Thyroid gland (tissue), 4 donors: ENCODE measurements around the gene IL17RC. TPM values are rescaled to one million over a fixed set of nuclear protein-coding genes. Genes with fewer than 3 reads are reported as not detected.
A peak's percentile ranks its signal among the peaks of the same experiment; 100 is the strongest.

Experiments
- DNase-seq, 2 donors: peaks; one replicate each; pipeline ENCODE4 v3.0.0-alpha.2; 2019
- H3K27ac ChIP-seq, 3 donors: fragments of 200-600 bp; sonication (generic); 1 replicate in 2 of 3; 2 replicates in 1 of 3; pipeline ENCODE4 v1.5.1; 2016 to 2019; ENCODE audit warnings: mild to moderate bottlenecking in 1 of 3, moderate library complexity in 1 of 3
- H3K27me3 ChIP-seq: fragments of 200-600 bp; sonication (generic); one replicate; pipeline ENCODE4 v1.5.1; 2019
- H3K36me3 ChIP-seq, 2 donors: fragments of 200-600 bp; sonication (generic); one replicate each; pipeline ENCODE4 v1.5.1; 2016 to 2019
- H3K4me1 ChIP-seq, 2 donors: fragments of 200-600 bp; sonication (generic); one replicate each; pipeline ENCODE4 v1.5.1; 2017 to 2019
- H3K4me3 ChIP-seq, 3 donors: fragments of 200-600 bp; sonication (generic); replicated peaks in 1 of 3; 1 replicate in 2 of 3; 2 replicates in 1 of 3; pipeline ENCODE4 v1.5.1; 2016; ENCODE audit warnings: mild to moderate bottlenecking in 1 of 3
- H3K9me3 ChIP-seq: fragments of 200-600 bp; sonication (generic); one replicate; pipeline ENCODE4 v1.5.1; 2017
- CTCF ChIP-seq, 6 experiments: fragments of 200-600 bp in 3 of 6; fragments of 450-650 bp in 3 of 6; sonication (generic) in 3 of 6; IDR thresholded peaks; one replicate each; pipeline ENCODE4 v1.5.1; 2016 to 2019; ENCODE audit warnings: antibody characterized with exemption in 6 of 6, mild to moderate bottlenecking in 2 of 6, inconsistent platforms in 1 of 6, moderate library complexity in 1 of 6
- POLR2A ChIP-seq, 2 donors: fragments of 450-650 bp; IDR thresholded peaks; one replicate each; pipeline ENCODE4 v1.6.1; 2017; ENCODE audit warnings: antibody characterized with exemption in 2 of 2, mild to moderate bottlenecking in 2 of 2, moderate library complexity in 1 of 2
- WGBS, 2 donors: methylation state at CpG; one replicate each; pipeline ENCODE4 v1.1.5; 2017; 5-methylcytosine and 5-hydroxymethylcytosine counted together
- intact Hi-C: fragments of 100-400 bp; cut with DNase I; formaldehyde crosslinking; loops from one replicate; pipeline ENCODE4 v1.15.1; 2023
- total RNA-seq, 4 donors: library from RNA; depleted of rRNA; stranded (reverse); fragments of >200 nt; gene quantifications; one replicate each; pipeline ENCODE4 v1.2.3, GENCODE V29; 2016

The IL17RC gene
- total RNA-seq, 4 donors from 2014 or later, result 64.2 to 70.2 (median 68.0) TPM

GRCh38 chr3:9946112-9947024 lies 29.5 kb downstream of the IL17RC start:
- TF ChIP-seq POLR2A (IDR thresholded peaks at IDR 0.05) (peak in 1 of 2 donors; percentile 72), CTCF (IDR thresholded peaks at IDR 0.05) (peak in 5 of 6 experiments; percentile 18 to 86 (median 74))
- Histone ChIP-seq H3K4me1 (peaks cover 12 to 17% of the 10 kb centered on the region in 2 donors), H3K9me3 (no peaks in the 10 kb centered on the region), H3K27me3 (no peaks in the 10 kb centered on the region), H3K36me3 (peaks cover 2 to 5% of the 10 kb centered on the region in 2 donors), H3K27ac (peak overlapping the region; percentile 70 to 90 (median 77)), H3K4me3 (peak overlapping the region; percentile 36 to 71 (median 68))
- peak; percentile 91 to 92 for DNase-seq
- intact Hi-C loops, result loop anchor here (10.0 kb wide), 1 partner anchor 78 kb away; the partner anchor contains the start of gene FANCD2
- WGBS, 2 donors, result 5 to 24% methylated on average over 4 to 32 of the region's 90 CpGs

- intact Hi-C loops, result loop anchor here (10.0 kb wide), 1 partner anchor 77 kb away; the partner anchor contains the start of gene FANCD2
- 73% methylated on average over 12 of the region's 86 CpGs; no CpG with 5 or more reads in 1 of the 2 donors for WGBS, 2 donors
Measured at GRCh38 chr3:9947025-9947995, 30.4 kb downstream of the IL17RC start.

GRCh38 chr3:9948586-9948985 lies 31.7 kb downstream of the IL17RC start:
- Histone ChIP-seq H3K27ac (no peak overlapping the region), H3K9me3 (no peaks in the 10 kb centered on the region), H3K4me3 (no peak overlapping the region), H3K27me3 (no peaks in the 10 kb centered on the region), H3K4me1 (peaks cover 17 to 23% of the 10 kb centered on the region in 2 donors), H3K36me3 (no peaks in the 10 kb centered on the region)
- no peak for DNase-seq
- TF ChIP-seq CTCF (IDR thresholded peaks at IDR 0.05) (no peak), POLR2A (IDR thresholded peaks at IDR 0.05) (no peak)
- 73 to 98% methylated on average over 3 of the region's 3 CpGs for WGBS, 2 donors
- intact Hi-C loops, result loop anchor here (10.0 kb wide), 1 partner anchor 76 kb away; the partner anchor contains the start of gene FANCD2

More at GRCh38 chr3:9947025-9947995, 30.4 kb downstream of the IL17RC start:
- DNase-seq, result peak; percentile 86
- no peaks in the 10 kb centered on the region for H3K9me3 ChIP-seq
- peaks cover 0 to 3% of the 10 kb centered on the region in 2 donors for H3K36me3 ChIP-seq
- H3K27ac ChIP-seq, result peak overlapping the region; percentile 59 to 90 (median 70)
- H3K4me3 ChIP-seq, result peak overlapping the region; percentile 36 to 71 (median 68)
- no peaks in the 10 kb centered on the region for H3K27me3 ChIP-seq
- peaks cover 17 to 23% of the 10 kb centered on the region in 2 donors for H3K4me1 ChIP-seq
- TF ChIP-seq CTCF (IDR thresholded peaks at IDR 0.05) (peak; percentile 20 to 77 (median 63)), POLR2A (IDR thresholded peaks at IDR 0.05) (peak in 1 of 2 donors; percentile 32)

- peaks cover 17 to 26% of the 10 kb centered on the region in 2 donors for H3K4me1 ChIP-seq
- intact Hi-C loops, result loop anchor here (10.0 kb wide), 1 partner anchor 76 kb away; the partner anchor contains the start of gene FANCD2
- H3K4me3 ChIP-seq, result no peak overlapping the region
- H3K36me3 ChIP-seq, result no peaks in the 10 kb centered on the region
- no peaks in the 10 kb centered on the region for H3K27me3 ChIP-seq
- DNase-seq, result no peak
- TF ChIP-seq POLR2A (IDR thresholded peaks at IDR 0.05), result no peak
- TF ChIP-seq CTCF (IDR thresholded peaks at IDR 0.05), result no peak
- no peak overlapping the region for H3K27ac ChIP-seq
- no peaks in the 10 kb centered on the region for H3K9me3 ChIP-seq
- WGBS, 2 donors, result 96 to 97% methylated on average over 5 to 7 of the region's 7 CpGs
Measured at GRCh38 chr3:9949115-9949514, 32.2 kb downstream of the IL17RC start.
